H1 (cell line): ENCODE results near the gene ASAP2. TPM values are rescaled to one million over a fixed set of nuclear protein-coding genes. Genes with fewer than 3 reads are reported as not detected.

Experiments used
- CTCF ChIA-PET: fragments of 300-600 bp; sonication (Branson Sonifier 250); formaldehyde crosslinking; loops from one replicate; lab custom pipeline; 2021; ENCODE audit not compliant: partially characterized antibody; lab: Charles Lee
- POLR2A ChIA-PET: fragments of 300-600 bp; sonication (Branson Sonifier 250); formaldehyde crosslinking; loops from one replicate; lab custom pipeline; 2021; ENCODE audit warnings: inconsistent platforms; ENCODE audit not compliant: partially characterized antibody; lab: Charles Lee
- DNase-seq, 2 experiments: peaks; one replicate each; pipeline versions ENCODE4 v3.0.0 to v3.0.0-alpha.2; 2010 to 2022; ENCODE audit warnings: low spot score in 2 of 2, low read depth in 1 of 2, mixed read lengths in 1 of 2
- FAIRE-seq: peaks from 2 replicates; lab custom pipeline; 2011; peaks lifted over from hg19 to GRCh38; lab: Jason Lieb, UNC
- H2AFZ ChIP-seq: 2 replicates; pipeline ENCODE4 v1.8.1; 2012; ENCODE audit warnings: low read length, inconsistent platforms
- H2AK5ac ChIP-seq: 2 replicates; pipeline ENCODE4 v1.6.1; 2013; ENCODE audit warnings: low read depth, low read length
- H2BK120ac ChIP-seq: replicated peaks from 2 replicates; pipeline ENCODE3; 2013; ENCODE audit warnings: low read depth, low read length, inconsistent platforms
- H2BK12ac ChIP-seq: 2 replicates; pipeline ENCODE4 v1.6.1; 2013; ENCODE audit warnings: low read depth, low read length
- H2BK15ac ChIP-seq: 2 replicates; pipeline ENCODE4 v1.6.1; 2013; ENCODE audit warnings: low read length
- H2BK20ac ChIP-seq: 2 replicates; pipeline ENCODE4 v1.6.1; 2013; ENCODE audit warnings: low read length
- H2BK5ac ChIP-seq: 2 replicates; pipeline ENCODE4 v1.6.1; 2013; ENCODE audit warnings: low read depth, low read length
- H3K14ac ChIP-seq: 2 replicates; pipeline ENCODE4 v1.6.1; 2013; ENCODE audit warnings: inconsistent platforms; ENCODE audit not compliant: insufficient read length
- H3K18ac ChIP-seq: 2 replicates; pipeline ENCODE4 v1.6.1; 2013; ENCODE audit warnings: low read length; ENCODE audit errors: extremely low read depth
- H3K23ac ChIP-seq: 2 replicates; pipeline ENCODE4 v1.6.1; 2013; ENCODE audit warnings: inconsistent platforms; ENCODE audit not compliant: insufficient read length
- H3K23me2 ChIP-seq: 2 replicates; pipeline ENCODE4 v1.6.1; 2013; ENCODE audit warnings: low read depth, low read length
- H3K27ac ChIP-seq: 2 replicates; pipeline ENCODE4 v1.6.1; 2011; ENCODE audit warnings: low read depth, low read length, inconsistent platforms
- H3K27me3 ChIP-seq, 4 experiments: replicated peaks in 1 of 4; 1 replicate in 1 of 4; 2 replicates in 3 of 4; pipeline versions ENCODE4 v1.6.1 to v1.8.1; 2011 to 2013; ENCODE audit warnings: low read length in 3 of 4, mild to moderate bottlenecking in 3 of 4, inconsistent platforms in 2 of 4, mixed read lengths in 2 of 4, moderate library complexity in 1 of 4; ENCODE audit not compliant: control insufficient read depth in 3 of 4, insufficient read depth in 3 of 4; ENCODE audit errors: extremely low read depth in 1 of 4
- H3K36me3 ChIP-seq, 4 experiments: 2 replicates each; pipeline versions ENCODE4 v1.6.1 to v1.8.1; 2011 to 2013; ENCODE audit warnings: mild to moderate bottlenecking in 4 of 4, low read length in 3 of 4, moderate library complexity in 2 of 4, control low read depth in 1 of 4, inconsistent platforms in 1 of 4; ENCODE audit not compliant: insufficient read depth in 4 of 4, control insufficient read depth in 2 of 4
- H3K4ac ChIP-seq: replicated peaks from 2 replicates; pipeline ENCODE3; 2013; ENCODE audit warnings: low read length, low read depth, mixed read lengths, inconsistent platforms; ENCODE audit not compliant: insufficient read length
- H3K4me1 ChIP-seq, 4 experiments: replicated peaks in 1 of 4; 1 replicate in 1 of 4; 2 replicates in 3 of 4; pipeline versions ENCODE4 v1.6.1 to v1.8.1; 2011 to 2013; ENCODE audit warnings: low read length in 3 of 4, inconsistent platforms in 2 of 4, mixed read lengths in 1 of 4; ENCODE audit not compliant: insufficient read depth in 4 of 4, control insufficient read depth in 3 of 4
- H3K4me2 ChIP-seq, 2 experiments: 2 replicates each; pipeline versions ENCODE4 v1.6.1 to v1.8.1; 2011 to 2013; ENCODE audit warnings: low read depth in 2 of 2, low read length in 2 of 2, control low read depth in 1 of 2, inconsistent platforms in 1 of 2, mild to moderate bottlenecking in 1 of 2; ENCODE audit not compliant: insufficient read depth in 1 of 2
- H3K4me3 ChIP-seq, 4 experiments: fragments of 200-600, 300-600 bp in 1 of 4; sonication (generic), shearing (Covaris generic), sonication (Bioruptor Twin) in 1 of 4; 2 replicates each; pipeline versions ENCODE4 v1.5.1 to v1.8.1; 2011 to 2016; ENCODE audit warnings: low read length in 4 of 4, low read depth in 3 of 4, control low read depth in 2 of 4, inconsistent platforms in 2 of 4, mild to moderate bottlenecking in 2 of 4, mixed read lengths in 1 of 4, moderate library complexity in 1 of 4; ENCODE audit not compliant: insufficient read depth in 2 of 4; ENCODE audit errors: extremely low read depth in 1 of 4
- H3K56ac ChIP-seq: replicated peaks from 2 replicates; pipeline ENCODE3; 2013; ENCODE audit warnings: low read depth, mild to moderate bottlenecking, mixed read lengths, low read length, inconsistent platforms; ENCODE audit not compliant: insufficient read length
- H3K79me1 ChIP-seq: 2 replicates; pipeline ENCODE4 v1.6.1; 2013; ENCODE audit warnings: low read depth, low read length, control low read depth
- H3K79me2 ChIP-seq, 2 experiments: 2 replicates each; pipeline versions ENCODE4 v1.6.1 to v1.8.1; 2012 to 2013; ENCODE audit warnings: low read length in 2 of 2, mild to moderate bottlenecking in 2 of 2, inconsistent platforms in 1 of 2; ENCODE audit not compliant: insufficient read depth in 2 of 2, control insufficient read depth in 1 of 2
- H3K9ac ChIP-seq, 4 experiments: replicated peaks in 1 of 4; 1 replicate in 1 of 4; 2 replicates in 3 of 4; pipeline versions ENCODE4 v1.6.1 to v1.8.1; 2011 to 2013; ENCODE audit warnings: low read depth in 3 of 4, low read length in 3 of 4, control low read depth in 2 of 4, mild to moderate bottlenecking in 2 of 4, moderate library complexity in 2 of 4, inconsistent platforms in 1 of 4; ENCODE audit errors: extremely low read depth in 1 of 4
- H3K9me3 ChIP-seq, 2 experiments: 2 replicates each; pipeline versions ENCODE4 v1.6.1 to v1.8.1; 2012 to 2013; ENCODE audit warnings: mild to moderate bottlenecking in 2 of 2, moderate library complexity in 2 of 2, control low read depth in 1 of 2, inconsistent platforms in 1 of 2, low read depth in 1 of 2, low read length in 1 of 2, mixed read lengths in 1 of 2; ENCODE audit not compliant: insufficient read depth in 2 of 2
- H4K20me1 ChIP-seq, 2 experiments: replicated peaks in 1 of 2; 2 replicates each; pipeline versions ENCODE3 to v1.8.1; 2011 to 2013; ENCODE audit warnings: inconsistent platforms in 2 of 2, low read length in 2 of 2, mild to moderate bottlenecking in 1 of 2; ENCODE audit not compliant: insufficient read depth in 2 of 2, control insufficient read depth in 1 of 2
- H4K5ac ChIP-seq: 2 replicates; pipeline ENCODE4 v1.6.1; 2013; ENCODE audit warnings: low read length, low read depth, mixed read lengths, inconsistent platforms; ENCODE audit not compliant: insufficient read length
- H4K8ac ChIP-seq: 2 replicates; pipeline ENCODE4 v1.8.0; 2013; ENCODE audit warnings: mild to moderate bottlenecking, moderate library complexity, low read length, inconsistent platforms; ENCODE audit not compliant: insufficient read depth; ENCODE audit errors: extremely low read depth
- H4K91ac ChIP-seq: replicated peaks from 2 replicates; pipeline ENCODE3; 2013; ENCODE audit warnings: low read length, mixed read lengths, inconsistent platforms; ENCODE audit not compliant: insufficient read length
- BCL11A ChIP-seq, 2 experiments: IDR thresholded peaks; one replicate each; pipeline ENCODE4 v1.6.1; 2011; ENCODE audit warnings: low read depth in 2 of 2, low read length in 2 of 2, mild to moderate bottlenecking in 2 of 2
- CTBP2 ChIP-seq: IDR thresholded peaks from 2 replicates; pipeline ENCODE4 v1.7.0; 2011; ENCODE audit warnings: borderline replicate concordance, mild to moderate bottlenecking, moderate library complexity, mixed read lengths, low read length; ENCODE audit not compliant: insufficient read depth, insufficient read length
- GABPA ChIP-seq: IDR thresholded peaks from 2 replicates; pipeline ENCODE4 v1.6.1; 2011; ENCODE audit warnings: mild to moderate bottlenecking, low read length, moderate library complexity, borderline replicate concordance; ENCODE audit not compliant: insufficient read depth
- HDAC6 ChIP-seq: IDR thresholded peaks from one replicate; pipeline ENCODE4 v1.7.1; 2012; ENCODE audit warnings: low read depth, mild to moderate bottlenecking, inconsistent platforms, low read length, moderate library complexity
- JUN ChIP-seq: IDR thresholded peaks from 2 replicates; pipeline ENCODE4 v1.6.1; 2011; ENCODE audit warnings: low read depth, mild to moderate bottlenecking, improper control_type of control experiment, low read length
- KDM1A ChIP-seq: fragments of 200-600, 300-600 bp; sonication (generic); IDR thresholded peaks from 2 replicates; pipeline ENCODE4 v1.7.1; 2016; ENCODE audit warnings: mild to moderate bottlenecking, low read length, borderline replicate concordance
- POLR2A ChIP-seq, 2 experiments: IDR thresholded peaks; 1 replicate in 1 of 2; 2 replicates in 1 of 2; pipeline ENCODE4 v1.6.1; 2011; ENCODE audit warnings: low read depth in 2 of 2, low read length in 2 of 2, mild to moderate bottlenecking in 2 of 2; ENCODE audit errors: control extremely low read depth in 1 of 2
- RFX5 ChIP-seq: IDR thresholded peaks from 2 replicates; pipeline ENCODE4 v1.6.1; 2011; ENCODE audit warnings: low read depth, low read length, improper control_type of control experiment, borderline replicate concordance
- RNF2 ChIP-seq: fragments of 200-900, 300-1000 bp; sonication (generic); IDR thresholded peaks from 2 replicates; pipeline ENCODE4 v1.7.1; 2016; ENCODE audit warnings: borderline replicate concordance, low read depth, mild to moderate bottlenecking, antibody characterized with exemption, low read length; ENCODE audit not compliant: poor library complexity, severe bottlenecking; ENCODE audit errors: missing control alignments
- SAP30 ChIP-seq: fragments of 300-600 bp; sonication (generic); IDR thresholded peaks from 2 replicates; pipeline ENCODE4 v1.7.1; 2012; ENCODE audit warnings: low read length, moderate library complexity, mild to moderate bottlenecking, inconsistent platforms; ENCODE audit not compliant: insufficient read depth, insufficient replicate concordance
- SP1 ChIP-seq: IDR thresholded peaks from 2 replicates; pipeline ENCODE4 v1.6.1; 2011; ENCODE audit warnings: low read depth, low read length
- SP4 ChIP-seq: IDR thresholded peaks from 2 replicates; pipeline ENCODE4 v1.6.1; 2012; ENCODE audit warnings: low read length, inconsistent platforms
- SRF ChIP-seq: IDR thresholded peaks from 2 replicates; pipeline ENCODE4 v1.6.1; 2011; ENCODE audit warnings: mild to moderate bottlenecking, low read depth, low read length, moderate library complexity
- TAF1 ChIP-seq: IDR thresholded peaks from 2 replicates; pipeline ENCODE4 v1.6.1; 2011; ENCODE audit warnings: mild to moderate bottlenecking, low read depth, low read length
- TBP ChIP-seq: IDR thresholded peaks from 2 replicates; pipeline ENCODE4 v1.6.1; 2011; ENCODE audit warnings: low read depth, low read length, improper control_type of control experiment
- WGBS, 2 experiments: shearing (Covaris generic) in 1 of 2; methylation state at CpG; one replicate each; pipeline versions ENCODE4 v1.1.6 to v1.1.7; 2013 to 2015; ENCODE audit warnings: low lambda C conversion rate in 2 of 2, mixed read lengths in 2 of 2, inconsistent platforms in 1 of 2, low coverage in 1 of 2, missing lambda C conversion rate in 1 of 2; ENCODE audit not compliant: insufficient replicate concordance in 2 of 2, insufficient coverage in 1 of 2, insufficient read length in 1 of 2; ENCODE audit errors: extremely low coverage in 1 of 2, missing lambda C conversion rate in 1 of 2; 5-methylcytosine and 5-hydroxymethylcytosine counted together
- polyA plus RNA-seq, 7 experiments: library from polyadenylated mRNA; depleted of rRNA in 3 of 7; stranded (reverse) in 5 of 7; unstranded in 2 of 7; fragments of >200 nt in 5 of 7; fragments of 200-250 nt in 2 of 7; gene quantifications; 1 replicate in 5 of 7; 2 replicates in 1 of 7; 4 replicates in 1 of 7; pipeline versions ENCODE4 v1.2.1 to v1.2.3, GENCODE V29; 2011 to 2013; ENCODE audit warnings: missing spikeins in 2 of 7, mixed read lengths in 2 of 7
- total RNA-seq: library from RNA; stranded (reverse); fragmentation: NEBNext Ultra II Directional; extraction: Animal tissue kit (Norgen Biotek cat#: 25700); gene quantifications from 2 replicates; pipeline ENCODE4 v1.2.1, GENCODE V29; 2021

The ASAP2 gene
- total and polyA plus RNA-seq, 2 of the 8 experiments (the other 6 are each of a cell fraction or from before 2014, with no cell fraction given): 10.2 to 18.7 TPM

DNA sequence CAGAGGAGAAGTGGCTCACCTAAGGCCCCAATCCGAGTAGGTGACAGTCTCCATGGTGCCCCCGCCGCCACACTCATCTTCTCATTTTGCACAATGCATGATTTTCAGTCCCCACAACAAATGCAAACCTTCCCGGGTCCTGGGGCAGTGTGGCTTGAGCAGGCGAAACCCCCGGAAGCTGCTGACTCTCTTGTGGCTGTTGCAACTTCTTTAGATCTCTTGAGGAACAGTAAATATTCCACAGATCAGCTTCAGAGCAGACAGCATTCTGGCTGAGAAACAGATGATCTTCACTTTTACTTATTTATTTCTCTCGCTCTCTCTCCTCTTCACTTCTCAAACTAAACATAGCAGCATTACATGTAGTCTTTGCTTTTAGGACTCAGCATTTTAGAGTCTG is 51.9 kb downstream of the ASAP2 start:
- no peak overlapping the region for H4K91ac ChIP-seq
- H2AFZ ChIP-seq: no peak overlapping the region
- FAIRE-seq: no peak
- H2BK120ac ChIP-seq: no peak overlapping the region
- H3K56ac ChIP-seq: no peak overlapping the region
- H3K9me3 ChIP-seq: no peaks in the 10 kb centered on the region
- no peak overlapping the region for H3K23ac ChIP-seq
- H3K4me1 ChIP-seq: peaks cover 2 to 16% (median 6%) of the 10 kb centered on the region in 4 experiments; a peak in 5 of 7 replicates
- no peak overlapping the region; the same call in 1 of the 2 replicates for H4K8ac ChIP-seq
- POLR2A ChIA-PET: interaction anchor here (0.6 to 1.3 kb wide), 2 partner anchors 24 to 699 kb away, joined by 3 read pairs; no protein-coding TSS in a partner anchor
- H2BK20ac ChIP-seq: no peak overlapping the region
- no peak overlapping the region for H3K4me3 ChIP-seq
- no peak overlapping the region for H3K4me2 ChIP-seq
- no peak overlapping the region for H3K9ac ChIP-seq
- DNase-seq: no peak
- no peak overlapping the region for H3K27ac ChIP-seq
- no peak overlapping the region for H3K14ac ChIP-seq
- H2AK5ac ChIP-seq: no peak overlapping the region
- H3K27me3 ChIP-seq: no peaks in the 10 kb centered on the region
- H3K79me1 ChIP-seq: no peaks in the 10 kb centered on the region; the same call in 1 of the 2 replicates
- H2BK5ac ChIP-seq: no peak overlapping the region
- WGBS, 2 experiments: 86 to 100% methylated on average over 1 to 7 of the region's 7 CpGs
- H3K18ac ChIP-seq: no peak overlapping the region
- no peak overlapping the region for H3K4ac ChIP-seq
- no peak overlapping the region for H2BK15ac ChIP-seq
- H4K5ac ChIP-seq: no peak overlapping the region
- CTCF ChIA-PET: interaction anchor here (0.7 to 1.2 kb wide), 5 partner anchors 14 to 119 kb away, joined by 3 to 4 read pairs (median 3); no protein-coding TSS in a partner anchor
- peaks cover 0 to 42% of the 10 kb centered on the region in 2 experiments; a peak in 2 of 4 replicates for H3K79me2 ChIP-seq
- H3K36me3 ChIP-seq: no peaks in the 10 kb centered on the region
- H4K20me1 ChIP-seq: peaks cover 2 to 8% of the 10 kb centered on the region in 2 experiments
- no peak overlapping the region for H2BK12ac ChIP-seq
- H3K23me2 ChIP-seq: no peaks in the 10 kb centered on the region
- TF ChIP-seq SRF (no peak), JUN (no peak), RFX5 (no peak), KDM1A (no peak), SAP30 (no peak), RNF2 (no peak), BCL11A (IDR thresholded peaks at IDR 0.05; ENCODE audit: low read depth in 2 of 2, low read length in 2 of 2) (no peak), CTBP2 (no peak), GABPA (no peak), SP1 (no peak), SP4 (no peak), HDAC6 (no peak), TAF1 (no peak), TBP (no peak), POLR2A (IDR thresholded peaks at IDR 0.05; ENCODE audit: control extremely low read depth in 1 of 2, low read depth in 2 of 2, low read length in 2 of 2) (no peak)
